GM10847 (cell line): ENCODE results near the gene GFER.

ENCODE experiments used
- POLR2A ChIP-seq: IDR thresholded peaks from 2 replicates; pipeline ENCODE4 v1.6.1; 2011; ENCODE audit not compliant: insufficient read length; ENCODE audit errors: extremely low read depth

The GFER gene

DNA sequence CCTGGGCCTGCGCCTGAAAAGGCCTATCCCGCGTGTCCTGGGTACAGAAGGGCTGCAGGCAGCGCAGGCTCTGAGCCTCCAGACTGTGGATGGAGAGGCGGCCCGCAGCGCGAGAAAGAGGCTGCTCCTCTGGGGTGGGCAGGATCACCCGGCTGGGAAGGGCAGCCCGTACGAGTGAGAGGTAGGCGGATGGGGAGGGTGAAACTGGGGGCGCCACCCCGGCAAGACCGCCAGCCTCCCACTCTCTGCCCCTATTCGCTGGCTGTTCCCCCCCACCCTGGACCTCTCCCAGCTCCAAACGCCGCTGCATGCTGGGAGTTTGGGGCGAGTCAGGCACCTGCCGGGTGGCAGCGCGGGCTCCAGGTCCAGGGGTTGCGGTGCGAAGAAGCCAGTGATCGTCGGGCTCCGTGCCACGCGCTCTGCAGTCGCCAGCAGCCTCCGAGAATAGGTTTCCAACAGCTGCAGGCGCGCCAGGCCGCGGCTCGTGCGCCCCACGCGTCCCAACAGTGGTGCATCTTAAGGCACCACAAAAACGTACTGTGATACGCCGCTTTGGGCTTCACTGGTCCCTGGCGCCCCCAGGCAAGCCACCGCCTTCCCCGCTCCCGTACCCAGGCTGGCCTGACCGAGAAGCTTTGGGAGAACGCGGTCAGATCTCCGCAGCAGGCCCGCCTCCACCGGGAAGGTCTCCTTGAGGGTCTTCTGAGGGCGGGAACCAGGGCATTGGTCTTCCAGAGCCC, 3.8 kb upstream of the GFER start:
- TF ChIP-seq POLR2A = no peak

DNA sequence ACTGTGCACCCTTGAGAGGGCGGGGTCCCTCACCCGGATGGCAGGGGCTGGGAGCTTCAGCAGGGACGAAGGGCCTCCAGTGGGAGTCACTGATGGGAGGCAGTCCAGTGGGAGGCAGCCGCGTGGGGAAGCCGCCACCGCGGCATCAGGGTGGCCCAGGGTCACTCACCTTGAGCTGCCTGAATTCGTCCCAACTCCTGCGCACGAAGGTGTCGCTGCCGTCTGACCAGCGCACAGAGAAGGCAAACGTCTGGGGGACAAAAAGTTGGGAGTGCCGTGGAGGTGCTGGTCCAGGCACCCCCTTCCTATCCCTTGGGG, 3.3 kb upstream of the GFER start:
- no peak for TF ChIP-seq POLR2A

- no peak for TF ChIP-seq POLR2A
Measured at GRCh38 chr16:1981398-1981836, 2.6 kb upstream of the GFER start, which contains the start of gene NOXO1. Gene NOXO1 (minus strand): TSS chr16:1981469. CDS start chr16:1981179, 290 bp downstream.

DNA sequence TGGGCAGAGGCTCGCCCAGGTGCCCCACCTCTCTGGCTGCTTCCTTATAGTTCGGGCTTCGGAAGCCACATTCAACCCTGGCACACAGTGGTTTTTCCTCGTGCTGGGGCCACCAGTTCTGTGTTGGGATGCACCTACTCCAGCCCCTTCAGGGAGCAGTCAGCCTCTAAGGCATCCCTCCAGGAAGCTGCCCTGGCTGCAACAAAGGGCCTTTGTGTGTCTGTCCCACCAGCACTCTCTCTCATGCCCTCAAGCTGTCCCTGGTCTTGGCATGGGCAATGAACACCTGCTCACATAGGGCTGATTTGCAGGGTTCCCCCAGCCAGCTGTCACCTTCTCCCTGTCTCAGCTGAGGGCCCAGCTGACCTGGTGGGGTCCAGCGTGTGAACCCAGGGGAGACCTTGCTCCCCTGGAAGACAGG, 2.0 kb upstream of the GFER start:
- no peak for TF ChIP-seq POLR2A

DNA sequence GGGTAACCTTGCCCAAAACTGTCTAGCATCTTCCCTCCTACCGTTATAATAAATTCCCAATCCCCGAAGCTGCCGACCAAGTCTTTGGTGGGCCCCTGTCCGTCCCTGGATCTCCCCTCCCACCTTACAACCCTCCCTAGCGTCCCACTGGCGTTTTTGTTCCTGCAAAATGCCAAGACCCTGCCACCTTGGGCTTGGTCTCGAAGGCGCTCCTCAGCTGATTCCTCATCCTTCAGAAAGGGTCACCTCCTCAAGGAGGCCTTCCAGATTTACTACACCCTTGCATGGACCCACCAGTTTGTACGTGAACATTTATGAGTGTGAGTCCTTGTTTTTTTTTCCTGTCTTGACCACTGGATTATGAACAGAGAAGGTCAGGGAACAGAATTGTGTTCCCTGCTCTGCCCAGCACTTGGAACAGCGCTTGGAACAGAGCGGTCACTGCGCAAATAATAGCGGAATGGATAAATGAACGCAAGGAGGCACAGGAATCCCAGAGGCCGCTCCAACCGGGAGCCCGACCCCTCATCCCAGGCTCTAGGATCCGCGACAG, 926 bp upstream of the GFER start:
- no peak for TF ChIP-seq POLR2A

DNA sequence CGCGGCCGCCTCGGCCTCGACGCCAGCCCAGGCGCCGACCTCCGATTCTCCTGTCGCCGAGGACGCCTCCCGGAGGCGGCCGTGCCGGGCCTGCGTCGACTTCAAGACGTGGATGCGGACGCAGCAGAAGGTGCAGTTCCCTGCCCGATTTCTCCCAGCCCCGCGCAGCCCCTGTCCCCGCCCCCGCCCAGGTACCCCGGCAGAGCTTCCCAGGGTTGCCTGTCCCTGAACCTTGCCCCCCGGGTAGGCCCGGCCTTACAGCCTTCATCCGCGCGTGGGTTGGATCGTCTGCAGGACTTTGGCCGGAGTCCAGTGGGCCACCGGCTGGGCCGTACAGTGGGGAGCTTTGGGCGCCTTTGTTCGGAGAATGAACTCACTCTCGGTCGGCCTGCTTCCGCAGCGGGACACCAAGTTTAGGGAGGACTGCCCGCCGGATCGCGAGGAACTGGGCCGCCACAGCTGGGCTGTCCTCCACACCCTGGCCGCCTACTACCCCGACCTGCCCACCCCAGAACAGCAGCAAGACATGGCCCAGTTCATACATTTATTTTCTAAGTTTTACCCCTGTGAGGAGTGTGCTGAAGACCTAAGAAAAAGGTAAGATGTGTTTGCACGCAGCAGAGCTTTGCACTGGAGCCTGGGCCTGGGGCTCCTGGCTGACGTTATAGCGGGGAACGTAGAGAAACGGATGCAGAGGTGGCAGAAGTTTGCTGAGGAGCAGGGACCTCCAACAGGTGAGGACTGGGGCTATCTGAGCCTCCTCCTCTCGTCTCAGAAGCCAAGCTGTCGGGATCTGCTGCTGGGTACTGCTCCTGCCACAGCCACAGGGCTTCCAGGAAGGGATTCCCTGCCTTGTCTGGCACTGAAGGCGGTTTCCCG, 593 bp downstream of the GFER start:
- TF ChIP-seq POLR2A = no peak

DNA sequence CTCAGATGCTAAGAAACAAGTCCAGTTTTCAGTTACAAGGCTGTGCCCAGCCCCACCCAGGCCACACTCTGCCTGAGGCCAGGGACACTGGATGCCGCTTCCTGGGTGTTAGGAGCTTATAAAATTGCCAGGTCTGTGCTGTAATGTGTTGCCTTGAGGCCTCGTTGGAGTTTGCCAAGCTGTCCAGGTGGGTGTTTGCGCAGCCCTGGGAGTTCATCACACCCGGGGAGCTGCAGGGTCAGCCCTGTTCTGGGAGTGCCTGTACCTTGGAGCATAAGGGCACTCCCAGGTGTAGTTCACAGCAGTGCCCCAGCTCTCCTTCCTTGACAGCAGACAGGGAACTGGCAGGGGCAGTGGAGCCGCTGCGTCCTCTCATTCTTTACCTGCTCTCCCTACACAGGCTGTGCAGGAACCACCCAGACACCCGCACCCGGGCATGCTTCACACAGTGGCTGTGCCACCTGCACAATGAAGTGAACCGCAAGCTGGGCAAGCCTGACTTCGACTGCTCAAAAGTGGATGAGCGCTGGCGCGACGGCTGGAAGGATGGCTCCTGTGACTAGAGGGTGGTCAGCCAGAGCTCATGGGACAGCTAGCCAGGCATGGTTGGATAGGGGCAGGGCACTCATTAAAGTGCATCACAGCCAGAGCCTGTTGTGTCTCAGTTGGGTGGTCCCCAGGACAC, 1.6 kb downstream of the GFER start:
- no peak for TF ChIP-seq POLR2A

DNA sequence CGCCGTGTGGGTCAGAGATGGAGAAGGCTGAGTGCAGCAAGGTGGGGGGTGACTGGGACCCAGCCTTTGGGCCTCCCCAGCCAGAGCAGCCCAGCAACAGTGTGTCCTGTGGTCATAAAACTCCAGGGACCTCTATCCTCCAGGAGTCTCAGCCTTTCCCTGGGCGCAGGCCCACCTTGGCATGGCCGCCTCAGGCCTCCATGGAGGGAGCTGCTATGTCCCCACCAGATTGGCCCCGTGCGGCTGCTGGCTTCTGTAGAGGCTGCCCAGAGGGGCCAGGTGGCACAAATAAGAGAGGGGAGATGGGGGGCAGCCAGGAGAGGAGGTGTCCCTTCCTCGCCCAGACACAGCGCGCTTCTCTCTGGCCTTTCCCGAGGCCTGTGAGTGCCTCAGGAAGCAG, 3.2 kb downstream of the GFER start:
- no peak for TF ChIP-seq POLR2A

- no peak for TF ChIP-seq POLR2A
Measured at GRCh38 chr16:1989209-1990100, 5.5 kb downstream of the GFER start, which contains the start of gene SYNGR3. Gene SYNGR3 (plus strand): TSS chr16:1989970. CDS start chr16:1990103, 133 bp downstream.

DNA sequence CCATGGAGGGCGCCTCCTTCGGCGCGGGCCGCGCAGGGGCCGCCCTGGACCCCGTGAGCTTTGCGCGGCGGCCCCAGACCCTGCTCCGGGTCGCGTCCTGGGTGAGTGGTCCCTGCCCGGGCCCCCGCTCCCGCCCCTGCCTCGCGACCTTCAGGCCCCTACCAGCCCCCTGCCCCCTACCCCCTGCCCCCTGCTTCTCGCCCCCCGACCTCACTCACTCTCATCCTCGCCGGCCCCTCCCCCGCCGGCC, 6.0 kb downstream of the GFER start:
- TF ChIP-seq POLR2A = no peak

GRCh38 chr16:1990351-1991134, 6.5 kb downstream of the GFER start:
- TF ChIP-seq POLR2A = no peak

GRCh38 chr16:1991135-1991551, 7.2 kb downstream of the GFER start:
- no peak for TF ChIP-seq POLR2A

- no peak for TF ChIP-seq POLR2A
Measured at GRCh38 chr16:1991588-1991947, 7.6 kb downstream of the GFER start.
